Right atrium auricular region (tissue), 2 donors: ENCODE results near the gene LYPLA2. TPM values are rescaled to one million over a fixed set of nuclear protein-coding genes. Genes with fewer than 3 reads are reported as not detected.

Source experiments
- DNase-seq: peaks from one replicate; pipeline ENCODE4 v3.0.0-alpha.2; 2019; ENCODE audit warnings: low spot score
- H3K27ac ChIP-seq, 2 donors: fragments of 200-600 bp; sonication (generic); 1 replicate in 1 of 2; 2 replicates in 1 of 2; pipeline ENCODE4 v1.5.1; 2016 to 2019
- H3K27me3 ChIP-seq, 2 donors: fragments of 200-600 bp; sonication (generic); one replicate each; pipeline versions ENCODE4 v1.5.1 to v1.6.0; 2017 to 2019
- H3K36me3 ChIP-seq: fragments of 200-600 bp; sonication (generic); one replicate; pipeline ENCODE4 v1.5.1; 2016
- H3K4me1 ChIP-seq, 2 donors: fragments of 200-600 bp; sonication (generic); one replicate each; pipeline versions ENCODE4 v1.5.1 to v1.6.0; 2017 to 2019
- H3K4me3 ChIP-seq, 2 donors: fragments of 200-600 bp; sonication (generic); 1 replicate in 1 of 2; 2 replicates in 1 of 2; pipeline ENCODE4 v1.5.1; 2017 to 2019; ENCODE audit warnings: mild to moderate bottlenecking in 1 of 2, moderate library complexity in 1 of 2
- H3K9me3 ChIP-seq, 2 donors: fragments of 200-600 bp; sonication (generic); one replicate each; pipeline ENCODE4 v1.5.1; 2019
- CTCF ChIP-seq, 2 donors: fragments of 200-600 bp; sonication (generic); IDR thresholded peaks; one replicate each; pipeline ENCODE4 v1.5.1; 2019; ENCODE audit warnings: antibody characterized with exemption in 2 of 2
- total RNA-seq, 2 donors: library from RNA; depleted of rRNA; stranded (reverse); fragments of >200 nt; gene quantifications; one replicate each; pipeline ENCODE4 v1.1.0, GENCODE V29; 2016

LYPLA2 gene
- total RNA-seq, 2 donors from 2014 or later, result 29.7 to 54.3 TPM

DNA sequence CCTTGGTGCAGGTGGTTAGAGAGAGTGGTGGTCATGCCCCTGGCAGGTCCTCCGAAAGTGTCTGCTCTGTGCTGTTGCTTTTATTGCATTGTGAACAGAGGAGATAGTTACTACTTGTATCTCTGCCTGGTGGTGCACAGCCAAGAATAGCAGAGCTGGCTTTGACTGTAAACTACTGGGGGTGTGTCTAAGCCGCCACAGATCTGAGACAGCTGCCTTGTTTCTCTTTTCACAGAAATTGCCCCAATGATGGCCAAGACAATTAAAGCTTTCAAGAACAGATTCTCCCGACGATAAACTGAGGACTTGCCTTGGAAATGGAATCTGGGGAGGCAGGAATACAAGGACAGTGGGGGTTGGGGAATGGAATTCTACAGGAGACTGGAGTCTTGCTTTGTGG is 31.7 kb upstream of the LYPLA2 start:
- H3K4me3 ChIP-seq, result no peak overlapping the region

GRCh38 chr1:23763041-23763577 is 27.8 kb upstream of the LYPLA2 start:
- Histone ChIP-seq H3K27me3 (no peaks in the 10 kb centered on the region), H3K27ac (no peak overlapping the region), H3K4me3 (no peak overlapping the region), H3K9me3 (no peaks in the 10 kb centered on the region), H3K36me3 (peaks cover 34% of the 10 kb centered on the region), H3K4me1 (peaks cover 0 to 40% of the 10 kb centered on the region in 2 donors)
- no peak for TF ChIP-seq CTCF (IDR thresholded peaks at IDR 0.05)
- DNase-seq, result no peak

More for the DNA sequence above, 31.7 kb upstream of the LYPLA2 start:
- no peak for DNase-seq
- H3K27ac ChIP-seq, result peak overlapping the region in 1 of 2 donors; percentile 14
- H3K4me1 ChIP-seq, result peaks cover 0 to 43% of the 10 kb centered on the region in 2 donors
- TF ChIP-seq CTCF (IDR thresholded peaks at IDR 0.05), result no peak
- peaks cover 62% of the 10 kb centered on the region for H3K36me3 ChIP-seq
- H3K27me3 ChIP-seq, result no peaks in the 10 kb centered on the region
- no peaks in the 10 kb centered on the region for H3K9me3 ChIP-seq

GRCh38 chr1:23768733-23769132 is 22.2 kb upstream of the LYPLA2 start:
- DNase-seq, result no peak
- no peak overlapping the region for H3K4me3 ChIP-seq
- H3K36me3 ChIP-seq, result peaks cover 8% of the 10 kb centered on the region
- H3K9me3 ChIP-seq, result no peaks in the 10 kb centered on the region
- peaks cover 0 to 14% of the 10 kb centered on the region in 2 donors for H3K4me1 ChIP-seq
- H3K27ac ChIP-seq, result no peak overlapping the region
- no peaks in the 10 kb centered on the region for H3K27me3 ChIP-seq
- TF ChIP-seq CTCF (IDR thresholded peaks at IDR 0.05), result no peak

- peak; percentile 96 to 97 for TF ChIP-seq CTCF (IDR thresholded peaks at IDR 0.05)
- Histone ChIP-seq H3K27ac (no peak overlapping the region), H3K36me3 (no peaks in the 10 kb centered on the region), H3K4me3 (no peak overlapping the region), H3K9me3 (no peaks in the 10 kb centered on the region), H3K4me1 (peaks cover 0 to 17% of the 10 kb centered on the region in 2 donors), H3K27me3 (no peaks in the 10 kb centered on the region)
- DNase-seq, result peak; percentile 91
Observed at GRCh38 chr1:23772049-23772853, 18.7 kb upstream of the LYPLA2 start.

DNA sequence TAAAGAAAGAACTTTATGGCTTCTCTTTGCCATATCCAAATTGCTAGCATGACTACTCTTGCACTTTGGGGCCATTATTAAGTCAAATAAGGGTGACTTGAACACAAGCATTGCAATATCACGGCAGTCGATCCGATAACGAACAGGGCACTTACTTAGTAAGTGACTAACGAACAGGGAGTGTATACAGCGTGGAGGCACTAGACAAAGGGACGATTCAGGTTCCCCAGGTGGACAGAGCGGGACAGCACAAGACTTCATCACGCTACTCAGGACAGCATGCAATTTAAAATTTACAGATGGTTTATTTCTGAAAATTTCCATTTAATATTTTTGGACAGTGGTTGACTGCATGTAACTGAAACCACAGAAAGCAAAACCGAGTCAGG is 18.1 kb upstream of the LYPLA2 start:
- Histone ChIP-seq H3K4me1 (peaks cover 0 to 22% of the 10 kb centered on the region in 2 donors), H3K4me3 (no peak overlapping the region), H3K27me3 (no peaks in the 10 kb centered on the region), H3K27ac (no peak overlapping the region), H3K36me3 (no peaks in the 10 kb centered on the region), H3K9me3 (no peaks in the 10 kb centered on the region)
- no peak for TF ChIP-seq CTCF (IDR thresholded peaks at IDR 0.05)
- DNase-seq, result no peak
